ENCODE data around the gene KCNH8. TPM values are rescaled to one million over a fixed set of nuclear protein-coding genes. Genes with fewer than 3 reads are reported as not detected.

The KCNH8 gene
- total RNA-seq, result under 0.01 TPM in 1 of 2 replicates, not detected in the other

DNA sequence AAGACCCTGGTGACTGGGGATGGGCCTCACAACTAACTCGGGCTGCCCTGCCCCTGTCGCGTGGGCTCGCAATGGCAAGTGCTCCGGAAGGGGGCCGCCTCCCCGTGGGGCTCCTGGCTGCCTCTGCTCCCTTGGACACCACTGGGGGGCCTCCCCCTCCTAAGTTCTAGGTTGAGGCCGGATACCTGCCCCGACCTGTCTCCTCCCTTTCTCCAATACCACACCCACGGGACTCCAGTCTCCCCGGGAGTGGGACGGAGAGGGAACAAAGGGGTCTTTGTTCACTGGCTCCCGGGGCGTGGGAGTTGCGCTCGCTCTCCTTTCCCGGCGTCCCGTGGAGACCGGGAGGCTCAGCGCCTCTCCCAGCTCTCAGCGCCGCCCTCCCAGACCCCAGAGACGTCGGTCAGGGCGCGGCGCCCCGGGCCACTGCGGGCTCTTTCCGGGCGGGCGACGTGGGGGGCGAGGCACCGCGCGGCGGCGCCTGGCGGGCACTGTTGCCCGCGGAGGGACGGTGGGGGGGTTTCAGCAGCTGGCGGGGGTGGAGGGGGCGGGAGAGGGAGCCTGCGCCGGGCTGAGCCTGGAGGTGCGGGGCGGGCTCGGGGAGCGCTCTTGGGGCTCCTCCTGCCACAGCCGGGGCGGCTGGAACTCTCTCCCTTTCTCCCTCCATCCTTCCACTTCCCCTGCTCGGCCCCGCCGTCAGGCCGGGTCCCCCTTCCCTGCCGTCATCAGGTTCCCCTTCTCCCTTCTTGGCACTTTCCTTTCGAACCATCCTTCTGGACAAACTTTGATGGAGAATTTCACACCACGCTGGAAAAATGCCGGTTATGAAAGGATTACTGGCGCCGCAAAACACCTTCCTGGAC lies at the start of gene KCNH8:
KCNH8 (plus strand) TSS at position 606 of the 863 bp plus-strand sequence; CDS start at position 816, 210 bp downstream.

